ENCODE results near the gene SRP72. TPM values are rescaled to one million over a fixed set of nuclear protein-coding genes. Genes with fewer than 3 reads are reported as not detected.

SRP72 gene
- total RNA-seq, 4 donors from 2014 or later, result 45.6 to 90.3 (median 57.1) TPM

DNA sequence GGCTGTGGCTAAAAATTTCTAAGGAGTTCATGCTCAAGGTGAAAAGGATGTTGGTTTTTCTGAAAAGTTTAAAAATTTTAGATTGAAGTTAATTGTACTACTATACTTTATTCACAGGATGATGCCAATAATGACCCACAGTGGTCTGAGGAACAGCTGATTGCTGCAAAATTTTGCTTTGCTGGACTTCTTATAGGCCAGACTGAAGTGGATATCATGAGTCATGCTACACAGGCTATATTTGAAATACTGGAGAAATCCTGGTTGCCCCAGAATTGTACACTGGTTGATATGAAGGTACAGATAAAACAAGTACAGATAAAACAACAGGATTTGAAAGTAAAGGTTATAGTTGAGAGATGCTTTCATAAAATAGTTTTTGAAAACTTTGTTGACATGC lies 19.1 kb upstream of the SRP72 start:
- no peak for TF ChIP-seq CTCF (IDR thresholded peaks at IDR 0.05; ENCODE audit: low read depth)

DNA sequence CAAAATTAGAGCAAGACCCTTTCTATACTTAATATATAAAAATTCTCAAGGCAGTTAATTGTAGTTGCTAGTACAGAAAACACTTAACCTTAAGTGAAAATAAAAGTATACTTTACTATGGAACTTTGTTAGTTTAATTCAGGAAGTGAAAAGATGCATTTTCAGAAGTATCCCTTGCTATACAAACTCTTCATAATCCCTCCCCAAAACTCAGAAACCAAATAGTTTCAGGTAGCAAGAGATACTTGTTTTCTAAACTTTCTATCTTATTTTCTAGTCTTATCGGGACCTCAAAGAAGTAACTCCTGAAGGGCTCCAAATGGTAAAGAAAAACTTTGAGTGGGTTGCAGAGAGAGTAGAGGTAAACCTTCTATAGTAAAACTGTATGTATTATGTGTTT lies 17.1 kb upstream of the SRP72 start:
- no peak for TF ChIP-seq CTCF (IDR thresholded peaks at IDR 0.05; ENCODE audit: low read depth)

- TF ChIP-seq CTCF (IDR thresholded peaks at IDR 0.05; ENCODE audit: low read depth), result no peak
Observed at GRCh38 chr4:56460085-56460484, 7.3 kb upstream of the SRP72 start.

GRCh38 chr4:56462157-56462556 lies 5.3 kb upstream of the SRP72 start:
- TF ChIP-seq CTCF (IDR thresholded peaks at IDR 0.05; ENCODE audit: low read depth), result no peak

DNA sequence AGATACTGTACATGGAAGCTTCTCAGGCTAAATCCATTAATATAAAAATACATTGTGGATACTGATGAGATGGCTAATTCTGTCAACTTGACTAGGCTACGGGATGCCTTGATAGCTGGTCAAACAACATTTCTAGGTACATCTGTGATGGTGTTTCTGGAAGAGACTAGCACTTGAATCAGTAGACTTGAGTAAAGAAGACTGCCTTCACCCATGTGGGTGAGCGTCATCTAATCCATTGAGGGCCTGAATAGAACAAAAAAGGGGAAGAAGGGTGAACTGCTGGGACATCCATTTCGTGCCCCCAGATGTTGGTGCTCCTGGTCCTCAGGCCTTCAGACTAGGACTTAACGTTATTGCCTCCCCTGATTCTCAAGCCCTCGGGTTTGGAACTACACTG lies 3.7 kb upstream of the SRP72 start:
- no peak for TF ChIP-seq CTCF (IDR thresholded peaks at IDR 0.05; ENCODE audit: low read depth)

DNA sequence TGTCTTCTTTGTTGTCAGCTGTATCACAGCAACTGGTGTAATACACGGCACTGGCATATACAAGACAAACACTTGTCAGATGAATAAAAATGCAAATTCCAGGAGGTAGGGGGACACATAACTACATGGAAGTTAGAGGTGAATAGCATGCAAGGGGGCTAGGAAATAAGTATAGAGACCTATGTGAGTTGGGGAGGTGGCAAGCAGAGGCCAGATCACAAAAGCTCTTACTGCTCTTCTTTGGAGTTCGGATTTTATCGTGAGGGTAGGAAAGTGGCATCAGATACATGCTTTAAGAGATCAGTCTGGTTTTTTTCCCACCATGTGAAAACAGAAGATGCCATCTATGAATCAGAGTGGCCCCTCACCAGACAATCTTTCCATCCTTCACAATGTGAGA lies 2.8 kb upstream of the SRP72 start:
- no peak for TF ChIP-seq CTCF (IDR thresholded peaks at IDR 0.05; ENCODE audit: low read depth)

GRCh38 chr4:56465599-56466295 lies 1.7 kb upstream of the SRP72 start:
- no peak for TF ChIP-seq CTCF (IDR thresholded peaks at IDR 0.05; ENCODE audit: low read depth)

Data from subcutaneous adipose tissue (tissue), 4 donors.